Left cardiac atrium (tissue), 4 donors: Measurements from ENCODE around the gene CEP128. TPM values are rescaled to one million over a fixed set of nuclear protein-coding genes. Genes with fewer than 3 reads are reported as not detected.

Source experiments
- ATAC-seq, 2 donors: fragments of 200-7000 bp; cut with Tn5 transposase; one replicate each; pipeline ENCODE4 v1.9.1; 2020; ENCODE audit warnings: mild to moderate bottlenecking in 2 of 2, moderate library complexity in 2 of 2
- DNase-seq: peaks from one replicate; pipeline ENCODE4 v3.0.0-alpha.2; 2020
- intact Hi-C, 2 donors: fragments of 100-400 bp; cut with DNase I; formaldehyde crosslinking; loops; one replicate each; pipeline versions ENCODE4 v1.14.1 to v1.15.1; 2022 to 2023
- total RNA-seq, 2 donors: library from RNA; stranded (reverse); fragmentation: NEBNext Ultra II Directional; extraction: Animal tissue kit (Norgen Biotek cat#: 25700); gene quantifications; one replicate each; pipeline ENCODE4 v1.2.1, GENCODE V29; 2021
- donor health status: DM: no; HTN: yes; CAD: no.
- donor health status: DM: no; HTN: yes; CAD: no; lungs with severe emphysema.
- donor health status: DM: yes; HTN: yes; CAD: no.
- donor health status: Dilated cardiomyopathy.

The CEP128 gene
- total RNA-seq, 2 donors from 2014 or later, result 4.0 to 5.2 TPM

DNA sequence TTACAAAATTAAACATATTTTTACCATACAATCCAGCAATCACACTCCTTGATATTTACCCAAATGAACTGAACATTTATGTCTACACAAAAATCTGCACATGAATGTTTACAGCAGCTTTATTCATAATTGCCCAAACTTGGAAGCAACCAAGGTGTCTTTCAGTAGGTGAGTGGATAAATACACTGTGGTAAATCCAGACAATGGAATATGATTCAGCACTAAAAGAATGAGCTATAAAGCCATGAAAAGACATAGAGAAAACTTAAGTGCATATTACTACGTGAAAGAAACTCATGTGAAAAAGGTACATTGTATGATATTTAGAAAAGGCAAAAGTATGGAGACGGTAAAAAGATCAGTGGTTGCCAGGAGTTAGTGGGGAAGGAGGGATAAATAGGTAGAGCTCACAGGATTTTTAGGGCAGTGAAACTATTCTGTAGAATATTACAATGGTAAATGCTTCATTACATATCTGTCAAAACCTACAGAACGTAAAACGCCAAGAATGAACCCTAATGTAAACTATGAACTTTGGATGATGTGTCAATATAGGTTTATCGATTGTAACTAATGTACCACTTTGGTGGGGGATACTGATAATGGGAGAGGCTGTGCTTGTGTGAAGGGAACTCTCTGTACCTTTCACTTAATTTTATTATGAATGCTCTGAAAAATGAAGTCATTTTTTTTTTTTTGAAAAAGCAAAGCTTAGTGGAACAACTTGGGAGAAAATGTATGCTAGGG, 295.7 kb downstream of the CEP128 start:
- no peak for ATAC-seq
- intact Hi-C loops, result no loop called here
- no peak for DNase-seq

DNA sequence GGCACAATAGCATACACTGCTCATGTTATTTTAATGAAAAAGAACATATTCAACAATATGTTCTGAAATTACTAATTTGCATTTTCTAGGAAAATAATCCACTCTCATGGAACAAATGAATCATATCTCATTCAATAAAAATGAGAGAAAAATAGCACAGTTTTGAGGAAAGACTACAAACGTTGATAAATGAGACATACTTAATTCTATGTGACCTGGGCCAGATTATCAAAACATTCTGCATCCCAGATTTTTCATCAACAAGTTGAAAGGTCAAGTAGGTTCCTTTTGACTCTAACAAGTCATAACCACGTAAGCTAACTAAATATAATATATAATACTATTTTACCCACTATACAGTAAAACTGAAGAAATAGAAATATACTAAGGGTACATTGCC, 296.7 kb downstream of the CEP128 start:
- ATAC-seq (no peak), DNase-seq (no peak)
- intact Hi-C loops, result no loop called here

DNA sequence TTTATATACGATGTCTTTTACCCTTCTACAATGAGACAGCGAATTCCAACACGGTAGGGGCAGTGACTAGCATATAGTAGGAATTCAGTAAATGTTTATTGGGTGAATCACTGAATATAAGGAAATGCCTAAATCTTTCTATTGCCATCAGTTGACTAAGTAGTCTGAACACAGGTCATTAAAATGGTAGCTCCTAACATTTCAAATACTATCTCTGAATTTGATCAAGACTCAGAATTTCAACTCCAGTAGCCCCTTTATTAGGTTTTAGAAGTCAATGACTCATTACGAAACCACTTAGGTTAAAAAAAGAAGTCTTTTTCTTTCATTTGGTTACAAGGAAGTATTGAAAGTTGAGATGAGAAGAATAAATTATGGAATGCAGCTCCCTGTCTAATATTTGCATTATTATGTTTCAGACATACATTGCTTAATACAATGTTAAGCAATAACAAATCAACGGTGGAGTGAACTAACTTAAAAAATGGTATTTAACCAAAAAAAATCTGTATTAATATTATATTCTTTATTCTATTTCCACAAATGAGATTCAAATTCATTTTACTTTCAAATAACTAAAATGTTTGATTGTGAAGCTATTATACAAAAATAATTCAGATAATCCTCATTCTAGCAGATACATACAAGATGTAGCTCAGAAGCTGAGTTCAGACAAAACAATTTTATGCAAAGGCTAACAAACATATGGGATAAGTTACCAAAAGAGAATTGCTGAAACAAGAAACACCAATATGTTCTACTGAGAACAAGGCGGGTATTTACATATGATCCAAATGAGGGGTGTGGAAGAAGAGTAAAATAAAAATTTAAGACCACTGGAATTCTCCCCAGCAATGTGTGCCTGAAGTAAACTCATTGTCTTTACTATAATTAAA, 302.7 kb downstream of the CEP128 start:
- intact Hi-C loops, result no loop called here
- ATAC-seq (no peak), DNase-seq (no peak)

DNA sequence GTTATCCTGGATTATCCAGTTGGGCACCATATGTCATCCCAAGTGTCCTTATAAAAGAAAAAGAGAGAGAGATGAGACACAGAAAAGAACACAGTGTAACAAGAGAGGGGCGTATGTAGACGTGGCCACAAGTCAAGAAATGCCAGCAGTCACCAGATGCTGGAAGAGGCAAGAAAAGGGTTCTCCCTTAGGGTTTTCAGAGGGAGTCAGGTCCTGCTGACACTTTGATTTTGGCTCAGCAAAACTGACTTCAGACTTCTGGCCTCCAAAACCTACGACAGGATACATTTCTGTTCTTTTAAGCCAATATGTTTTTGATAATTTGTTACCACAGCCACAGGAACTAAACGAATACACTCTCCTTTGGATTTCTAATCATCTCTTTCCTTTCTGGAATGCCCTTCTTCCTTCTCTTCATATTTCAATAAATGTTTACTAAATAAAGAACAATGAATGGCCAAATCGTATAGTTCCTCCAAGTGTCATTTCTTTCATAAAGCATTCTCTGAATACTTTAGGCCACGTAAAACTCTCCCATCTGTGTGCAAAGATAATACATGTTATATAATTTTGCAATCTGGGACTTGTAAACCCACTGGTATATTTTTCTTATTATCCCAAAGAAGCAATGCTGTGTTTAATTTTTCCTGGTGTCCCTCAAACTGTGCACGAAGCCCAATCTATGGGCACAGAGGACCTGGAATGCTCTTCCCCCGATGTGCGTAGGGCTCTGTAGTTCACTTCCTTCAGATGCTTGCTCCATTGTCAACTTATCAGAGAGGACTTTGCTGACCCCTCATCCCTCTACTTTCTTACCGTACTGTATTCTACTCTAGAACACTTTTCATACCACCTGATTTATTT, 303.6 kb downstream of the CEP128 start:
- ATAC-seq (no peak), DNase-seq (no peak)
- intact Hi-C loops, result no loop called here

DNA sequence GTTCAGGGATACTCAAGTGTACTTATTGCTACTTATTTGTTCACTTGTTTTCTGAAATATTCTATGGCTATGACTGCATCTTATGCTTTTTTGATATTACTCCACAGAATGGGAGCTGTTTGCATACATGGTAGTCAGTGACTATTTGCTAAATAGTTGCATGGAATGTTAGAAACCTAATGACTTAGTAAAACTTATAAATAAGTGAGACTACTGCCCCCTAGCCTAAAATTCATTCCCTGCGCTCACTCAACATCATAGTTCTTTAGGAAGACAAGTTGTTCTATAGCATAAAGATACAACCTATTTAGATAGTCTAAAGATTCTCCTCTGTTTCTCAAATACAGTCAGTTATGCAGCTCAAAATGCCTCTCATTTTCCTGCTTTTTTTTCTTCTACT, 305.5 kb downstream of the CEP128 start:
- ATAC-seq (no peak), DNase-seq (no peak)
- intact Hi-C loops, result no loop called here

DNA sequence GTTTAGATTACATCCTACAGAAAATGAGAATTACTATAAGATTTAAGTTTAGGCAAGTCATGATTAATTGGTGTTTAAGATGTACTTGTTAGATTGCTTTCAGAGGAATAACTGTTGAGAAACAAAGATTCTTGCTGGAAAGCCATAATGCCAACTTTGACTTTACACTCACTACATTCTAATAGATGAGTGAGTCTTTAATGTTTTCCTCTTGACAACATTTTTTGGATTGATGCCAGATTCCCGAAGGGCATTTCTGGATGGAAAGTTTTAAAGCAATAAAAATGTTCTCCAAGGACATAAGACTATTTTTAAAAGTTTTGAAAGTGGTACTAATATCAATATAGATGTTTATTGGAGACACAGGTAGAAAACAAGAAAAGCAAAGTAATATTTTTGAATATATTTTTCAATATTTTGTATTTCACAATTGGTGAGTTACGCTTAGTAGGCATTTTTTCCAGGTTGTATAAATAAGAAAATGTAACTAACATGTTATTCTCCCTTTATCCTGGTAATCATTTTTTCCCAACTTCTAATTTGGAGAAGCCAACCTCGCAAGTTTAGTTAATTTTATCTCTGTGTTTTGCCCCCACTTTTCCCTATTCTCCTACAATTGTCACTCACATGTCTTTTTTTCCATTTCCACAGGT, 307.3 kb downstream of the CEP128 start:
- intact Hi-C loops, result no loop called here
- ATAC-seq, result no peak

DNA sequence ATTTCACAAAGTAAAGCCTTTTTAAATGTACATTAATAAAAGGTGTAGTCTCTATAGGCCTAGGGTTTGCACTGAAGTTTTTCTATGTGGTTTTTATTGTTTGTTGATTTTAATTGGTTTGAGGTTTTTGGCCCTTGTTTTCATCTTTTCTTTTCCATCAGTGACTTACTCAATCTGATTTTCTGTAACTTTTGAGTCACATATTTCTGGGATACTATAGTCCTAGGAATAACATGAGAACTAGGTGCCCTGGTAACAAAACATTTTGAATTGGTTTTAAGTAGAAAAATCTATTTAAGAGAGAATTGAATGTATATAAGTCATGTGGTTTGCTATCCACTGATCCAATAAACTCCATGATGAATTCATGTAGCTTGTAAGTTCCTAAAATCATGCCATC, 311.9 kb downstream of the CEP128 start:
- intact Hi-C loops, result no loop called here
- ATAC-seq, result no peak
- DNase-seq, result no peak

More for the DNA sequence above, 307.3 kb downstream of the CEP128 start:
- DNase-seq, result no peak

DNA sequence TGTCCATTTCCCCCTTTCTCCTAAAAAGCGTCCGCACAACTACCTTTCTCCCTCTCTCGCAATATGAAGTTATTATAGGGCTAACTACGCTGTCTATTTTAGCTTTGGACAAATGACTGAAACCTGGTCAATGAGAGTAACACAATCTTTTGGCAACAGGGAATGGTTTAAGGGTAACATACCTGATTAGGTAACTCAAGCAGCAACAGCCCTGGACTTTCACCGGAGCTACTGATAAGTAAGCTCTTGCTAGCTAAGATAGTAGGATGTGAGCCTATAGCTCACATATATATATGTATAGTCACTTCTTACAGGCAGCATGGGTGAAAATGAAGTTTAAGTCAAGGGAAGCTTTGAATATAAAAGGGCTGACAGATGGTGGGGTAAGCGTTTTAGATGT, 313.0 kb downstream of the CEP128 start:
- ATAC-seq, result no peak
- intact Hi-C loops, result no loop called here
- no peak for DNase-seq

DNA sequence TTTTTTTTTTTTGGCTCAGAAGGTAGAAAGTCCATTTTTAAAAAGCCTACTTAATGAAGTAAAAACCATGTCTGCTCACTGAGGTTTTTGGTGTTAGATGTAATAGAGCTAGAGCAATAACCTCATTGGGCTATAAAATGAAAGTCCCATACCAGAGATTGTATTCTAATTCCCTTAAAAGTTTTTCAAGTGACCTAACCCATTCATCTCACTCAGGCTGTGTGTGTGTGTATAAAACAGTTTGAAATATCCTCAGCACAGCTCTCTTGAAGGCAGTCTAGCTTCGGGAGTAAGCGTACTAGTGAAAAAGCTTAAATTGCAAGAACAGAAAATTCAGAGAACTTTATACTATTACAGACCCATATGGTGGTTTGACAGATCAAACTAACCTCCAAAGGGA, 313.8 kb downstream of the CEP128 start:
- intact Hi-C loops, result no loop called here
- no peak for DNase-seq
- ATAC-seq, result no peak

DNA sequence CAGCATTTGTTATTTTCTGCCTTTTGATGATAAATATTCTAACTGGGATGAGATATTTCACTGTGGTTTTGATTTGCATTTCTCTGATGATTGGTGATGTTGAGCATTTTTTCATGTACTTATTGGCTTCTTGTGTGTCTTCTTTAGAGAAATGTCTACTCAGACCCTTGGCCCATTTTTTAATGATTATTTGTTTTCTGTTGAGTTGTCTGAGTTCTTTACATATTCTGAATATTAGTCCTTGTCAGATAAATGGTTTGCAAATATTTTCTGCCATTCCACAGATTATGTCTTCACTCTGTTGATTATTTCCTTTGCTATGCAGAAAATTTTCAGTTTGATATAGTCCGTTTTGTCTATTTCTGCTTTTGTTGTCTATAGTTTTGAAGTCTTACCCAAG, 317.0 kb downstream of the CEP128 start:
- intact Hi-C loops, result no loop called here
- ATAC-seq, result no peak
- no peak for DNase-seq

DNA sequence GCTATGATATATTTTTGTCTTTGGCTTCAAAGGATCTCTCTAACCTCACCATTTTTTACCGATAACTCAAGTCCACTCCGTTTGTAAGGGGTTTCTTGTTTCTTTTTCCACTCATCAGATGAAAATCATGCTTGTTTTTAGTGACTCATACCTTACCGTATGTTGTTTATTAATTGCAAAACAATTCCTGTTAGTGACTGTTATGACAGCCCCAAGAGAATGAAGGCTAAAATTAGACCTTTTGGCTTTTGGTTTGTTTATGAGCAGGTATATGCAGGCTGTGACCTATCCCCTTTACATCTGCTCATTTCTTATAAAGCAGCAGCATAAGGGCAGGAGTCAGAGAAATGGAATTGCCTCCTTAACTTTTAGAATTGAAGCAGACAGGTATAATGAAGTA, 319.8 kb downstream of the CEP128 start:
- no peak for ATAC-seq
- intact Hi-C loops, result no loop called here

DNA sequence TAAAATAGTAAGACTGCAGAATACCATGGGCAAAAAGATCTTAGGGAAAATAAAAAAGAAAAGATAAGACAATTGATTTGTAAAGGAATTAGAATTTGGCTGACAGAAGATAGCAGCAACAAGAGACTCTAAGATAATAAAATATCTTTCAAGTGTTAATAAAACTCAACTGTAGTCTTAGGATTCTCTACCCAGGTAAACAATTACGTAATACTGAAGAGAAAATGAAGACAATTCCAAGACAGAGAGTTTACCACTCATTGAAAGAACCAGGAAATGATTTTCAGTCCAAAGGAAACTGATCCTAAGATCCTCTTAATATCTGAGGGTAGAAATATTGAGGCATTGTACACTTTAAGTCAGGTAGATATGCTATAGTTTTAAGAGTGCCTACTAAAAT, 321.1 kb downstream of the CEP128 start:
- intact Hi-C loops, result no loop called here
- no peak for ATAC-seq
- no peak for DNase-seq

More for the DNA sequence above, 319.8 kb downstream of the CEP128 start:
- DNase-seq, result no peak

DNA sequence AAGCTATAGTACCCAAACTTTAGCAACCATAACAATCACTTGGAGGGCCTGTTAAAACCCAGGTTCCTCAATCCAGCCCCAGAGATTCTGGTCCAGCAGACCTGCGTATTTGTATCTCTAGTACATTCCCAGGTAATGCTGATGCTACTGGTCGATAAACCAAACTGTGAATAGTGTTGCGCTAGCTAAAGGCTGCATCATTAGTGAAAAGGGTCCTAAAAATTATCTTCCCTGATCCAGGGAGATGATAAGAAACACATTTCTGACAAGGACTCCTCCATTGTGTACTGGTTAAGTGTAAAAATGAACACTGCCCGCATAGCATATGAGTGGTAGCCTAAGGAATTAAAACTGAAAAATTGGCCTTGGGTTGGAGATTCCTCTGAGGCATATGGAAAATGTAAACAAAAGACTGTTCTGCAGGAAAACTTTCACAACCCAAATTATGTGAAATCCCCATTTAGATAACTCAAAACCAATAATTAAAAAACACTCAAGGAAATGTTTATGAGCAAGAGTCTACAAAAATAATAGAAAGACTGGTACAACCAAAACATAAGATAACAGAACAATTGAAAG, 322.7 kb downstream of the CEP128 start:
- no peak for ATAC-seq
- no peak for DNase-seq
- intact Hi-C loops, result no loop called here

DNA sequence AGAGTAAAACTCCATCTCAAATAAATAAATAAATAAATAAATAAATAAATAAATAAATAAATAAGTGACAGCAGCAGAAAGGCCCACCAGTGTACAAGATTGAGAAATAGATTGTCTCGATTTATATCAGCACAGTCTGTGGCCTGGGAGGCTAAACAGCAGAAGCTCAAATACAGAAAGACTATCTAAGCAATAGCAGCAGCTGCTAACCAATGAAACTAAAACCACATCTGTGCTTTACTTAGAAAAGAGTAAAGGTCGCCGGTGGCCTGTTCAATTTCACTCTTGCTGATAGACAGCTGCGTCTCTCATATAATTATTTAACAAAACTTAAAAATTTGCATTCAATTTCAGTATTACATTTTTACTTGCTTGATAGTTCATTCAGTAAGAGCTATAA, 325.7 kb downstream of the CEP128 start:
- intact Hi-C loops, result no loop called here
- no peak for ATAC-seq
- DNase-seq, result no peak

DNA sequence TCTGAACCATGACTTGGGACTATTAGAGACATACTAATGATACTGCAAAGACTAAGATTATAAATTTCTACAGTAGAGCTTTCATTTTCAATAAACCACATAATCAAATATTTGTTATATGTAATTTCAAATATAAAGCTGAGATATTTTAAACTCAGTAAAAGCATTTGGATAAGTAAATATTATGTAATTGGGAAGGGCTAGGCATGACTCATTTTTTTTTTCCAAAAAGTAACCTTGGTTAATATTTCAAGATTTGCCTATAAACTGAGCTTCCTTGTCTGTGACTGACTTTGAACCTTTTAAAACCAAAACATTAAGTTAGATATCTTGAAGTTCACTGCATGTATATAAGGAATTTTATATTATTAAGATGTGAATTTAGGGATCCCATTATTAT, 332.5 kb downstream of the CEP128 start:
- intact Hi-C loops, result no loop called here
- ATAC-seq (no peak), DNase-seq (no peak)

DNA sequence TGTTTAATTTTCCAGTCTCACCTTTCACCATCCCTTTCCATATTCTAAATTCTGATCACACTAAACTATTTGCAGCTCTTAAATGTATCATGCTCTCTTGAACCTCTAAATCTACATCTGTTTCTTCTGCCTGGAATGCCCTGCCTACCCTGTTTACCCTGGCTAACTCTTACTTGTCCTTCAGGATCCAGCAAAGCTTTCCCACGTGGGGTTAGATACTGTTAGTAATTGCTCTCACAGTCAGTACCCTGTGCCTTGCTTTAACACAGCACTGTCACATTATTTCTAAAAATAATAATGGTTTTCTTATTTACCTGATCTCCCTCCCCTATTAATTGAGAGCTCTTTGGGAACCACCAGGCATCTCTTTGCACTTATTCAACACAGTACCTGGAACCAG, 333.0 kb downstream of the CEP128 start:
- DNase-seq (no peak), ATAC-seq (no peak)
- intact Hi-C loops, result no loop called here

DNA sequence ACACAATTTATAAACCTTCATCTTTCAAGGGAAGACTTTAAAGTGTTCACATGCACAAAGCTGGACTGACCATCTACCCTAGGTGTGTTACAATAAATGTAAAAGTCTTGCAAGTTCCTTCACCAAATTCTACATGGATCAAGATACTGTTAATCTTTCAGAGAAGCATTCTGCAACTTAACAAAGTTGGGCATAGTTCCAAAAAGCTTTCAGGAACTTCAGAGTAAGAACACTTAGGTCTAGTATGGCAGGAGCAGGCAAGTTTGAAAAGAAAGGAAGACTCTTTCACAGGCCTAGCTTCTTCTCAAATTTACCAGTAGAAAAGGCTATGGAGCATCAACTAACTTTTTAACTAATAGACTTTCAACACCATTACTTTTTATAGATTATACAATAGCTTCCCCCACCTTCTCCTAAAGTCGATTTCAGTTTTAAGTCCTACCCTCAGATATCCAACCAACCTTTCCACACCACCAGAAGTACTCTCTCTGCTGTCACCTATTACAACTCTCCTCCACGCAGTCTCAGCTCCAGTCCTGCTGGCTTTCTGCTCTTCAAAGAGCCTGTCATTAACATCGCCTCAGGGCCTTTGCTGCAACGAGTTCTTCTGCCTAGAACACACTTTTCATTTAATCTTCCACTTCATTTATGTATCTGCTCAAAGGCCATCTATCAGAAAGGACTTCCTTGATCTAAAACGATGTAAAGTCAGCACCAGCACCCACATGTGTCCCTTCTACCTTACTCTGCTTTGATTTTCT, 333.9 kb downstream of the CEP128 start:
- intact Hi-C loops, result no loop called here
- DNase-seq (no peak), ATAC-seq (no peak)

DNA sequence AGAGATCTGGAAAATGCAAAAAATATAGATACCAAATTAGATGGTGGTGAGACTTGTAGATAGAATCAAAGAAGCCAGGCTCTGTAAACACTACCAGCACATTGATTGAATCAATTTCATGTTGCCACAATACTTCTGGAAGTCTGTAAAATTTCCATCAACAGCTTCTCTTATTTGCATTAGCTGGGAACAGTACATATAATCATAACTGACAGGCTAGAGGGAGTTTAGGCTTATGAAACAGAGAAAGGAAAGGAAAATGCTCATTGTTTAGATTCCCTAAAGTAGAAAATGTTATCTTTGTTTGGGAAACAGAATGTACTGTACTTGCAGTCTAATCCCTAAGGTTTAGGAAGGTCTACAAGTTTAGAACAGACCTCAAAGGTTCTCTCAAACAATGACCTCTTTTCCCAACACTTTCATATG, 335.2 kb downstream of the CEP128 start:
- ATAC-seq (no peak), DNase-seq (no peak)
- intact Hi-C loops, result no loop called here
